ENCODE measurements around the gene SIL1.
"Not testable (repeated sequence)": the region's sequence is repeated elsewhere in the genome, so short reads cannot be mapped to it uniquely, and the experiment has no call there.

The SIL1 gene

GRCh38 chr5:138926257-138926656 lies 271.9 kb downstream of the SIL1 start:
- Histone ChIP-seq H3K36me3 (ENCODE audit: insufficient read depth, low read length) (peaks cover 66% of the 10 kb centered on the region), H3K27me3 (ENCODE audit: insufficient read depth, low read length) (no peaks in the 10 kb centered on the region), H3K4me1 (ENCODE audit: insufficient read depth, low read length) (no peaks in the 10 kb centered on the region), H2AFZ (ENCODE audit: low read depth, low read length) (no peak overlapping the region), H3K4me3 (ENCODE audit: low read length) (no peak overlapping the region), H3K9me3 (ENCODE audit: low read length) (no peaks in the 10 kb centered on the region)

- peaks cover 58% of the 10 kb centered on the region for H3K36me3 ChIP-seq (ENCODE audit: insufficient read depth, low read length)
- H3K4me3 ChIP-seq (ENCODE audit: low read length), result no peak overlapping the region
- H3K4me1 ChIP-seq (ENCODE audit: insufficient read depth, low read length), result no peaks in the 10 kb centered on the region
- H3K9me3 ChIP-seq (ENCODE audit: low read length), result no peaks in the 10 kb centered on the region
- H3K27me3 ChIP-seq (ENCODE audit: insufficient read depth, low read length), result no peaks in the 10 kb centered on the region
- H2AFZ ChIP-seq (ENCODE audit: low read depth, low read length), result no peak overlapping the region
These were observed 273.0 kb downstream of the SIL1 start for GRCh38 chr5:138925090-138925635.

- H3K36me3 ChIP-seq (ENCODE audit: insufficient read depth, low read length), result peaks cover 43% of the 10 kb centered on the region
- H3K4me3 ChIP-seq (ENCODE audit: low read length), result no peak overlapping the region
- H2AFZ ChIP-seq (ENCODE audit: low read depth, low read length), result no peak overlapping the region
- peaks cover 10% of the 10 kb centered on the region for H3K4me1 ChIP-seq (ENCODE audit: insufficient read depth, low read length)
- H3K27me3 ChIP-seq (ENCODE audit: insufficient read depth, low read length), result no peaks in the 10 kb centered on the region
- no peaks in the 10 kb centered on the region for H3K9me3 ChIP-seq (ENCODE audit: low read length)
These were observed 275.7 kb downstream of the SIL1 start for GRCh38 chr5:138922494-138922893.

- H3K4me1 ChIP-seq (ENCODE audit: insufficient read depth, low read length); H3K27me3 ChIP-seq (ENCODE audit: insufficient read depth, low read length); H3K9me3 ChIP-seq (ENCODE audit: low read length); H3K4me3 ChIP-seq (ENCODE audit: low read length); H2AFZ ChIP-seq (ENCODE audit: low read depth, low read length): not testable (repeated sequence)
- peaks cover 35% of the 10 kb centered on the region for H3K36me3 ChIP-seq (ENCODE audit: insufficient read depth, low read length)
These were observed 276.8 kb downstream of the SIL1 start for GRCh38 chr5:138921362-138921761.

GRCh38 chr5:138920181-138920580 lies 278.0 kb downstream of the SIL1 start:
- no peaks in the 10 kb centered on the region for H3K27me3 ChIP-seq (ENCODE audit: insufficient read depth, low read length)
- H3K36me3 ChIP-seq (ENCODE audit: insufficient read depth, low read length), result peaks cover 31% of the 10 kb centered on the region
- H3K9me3 ChIP-seq (ENCODE audit: low read length), result no peaks in the 10 kb centered on the region
- no peak overlapping the region for H2AFZ ChIP-seq (ENCODE audit: low read depth, low read length)
- peaks cover 10% of the 10 kb centered on the region for H3K4me1 ChIP-seq (ENCODE audit: insufficient read depth, low read length)
- no peak overlapping the region for H3K4me3 ChIP-seq (ENCODE audit: low read length)

- H3K36me3 ChIP-seq (ENCODE audit: insufficient read depth, low read length), result peaks cover 27% of the 10 kb centered on the region
- no peaks in the 10 kb centered on the region for H3K9me3 ChIP-seq (ENCODE audit: low read length)
- peaks cover 10% of the 10 kb centered on the region for H3K4me1 ChIP-seq (ENCODE audit: insufficient read depth, low read length)
- H2AFZ ChIP-seq (ENCODE audit: low read depth, low read length), result no peak overlapping the region
- no peak overlapping the region for H3K4me3 ChIP-seq (ENCODE audit: low read length)
- no peaks in the 10 kb centered on the region for H3K27me3 ChIP-seq (ENCODE audit: insufficient read depth, low read length)
These were observed 279.5 kb downstream of the SIL1 start for GRCh38 chr5:138918686-138919085.

GRCh38 chr5:138914338-138914737 lies 283.8 kb downstream of the SIL1 start:
- Histone ChIP-seq H3K9me3 (ENCODE audit: low read length) (no peaks in the 10 kb centered on the region), H3K4me3 (ENCODE audit: low read length) (no peak overlapping the region), H2AFZ (ENCODE audit: low read depth, low read length) (no peak overlapping the region), H3K4me1 (ENCODE audit: insufficient read depth, low read length) (peaks cover 8% of the 10 kb centered on the region), H3K36me3 (ENCODE audit: insufficient read depth, low read length) (peaks cover 35% of the 10 kb centered on the region), H3K27me3 (ENCODE audit: insufficient read depth, low read length) (no peaks in the 10 kb centered on the region)

GRCh38 chr5:138913773-138914172 lies 284.4 kb downstream of the SIL1 start:
- H3K36me3 ChIP-seq (ENCODE audit: insufficient read depth, low read length), result peaks cover 36% of the 10 kb centered on the region
- H3K4me3 ChIP-seq (ENCODE audit: low read length), result no peak overlapping the region
- no peaks in the 10 kb centered on the region for H3K9me3 ChIP-seq (ENCODE audit: low read length)
- peaks cover 3% of the 10 kb centered on the region for H3K4me1 ChIP-seq (ENCODE audit: insufficient read depth, low read length)
- no peak overlapping the region for H2AFZ ChIP-seq (ENCODE audit: low read depth, low read length)
- no peaks in the 10 kb centered on the region for H3K27me3 ChIP-seq (ENCODE audit: insufficient read depth, low read length)

- Histone ChIP-seq H3K27me3 (ENCODE audit: insufficient read depth, low read length) (no peaks in the 10 kb centered on the region), H3K4me3 (ENCODE audit: low read length) (no peak overlapping the region), H3K9me3 (ENCODE audit: low read length) (no peaks in the 10 kb centered on the region), H3K4me1 (ENCODE audit: insufficient read depth, low read length) (no peaks in the 10 kb centered on the region), H3K36me3 (ENCODE audit: insufficient read depth, low read length) (peaks cover 38% of the 10 kb centered on the region), H2AFZ (ENCODE audit: low read depth, low read length) (no peak overlapping the region)
These were observed 286.1 kb downstream of the SIL1 start for GRCh38 chr5:138912093-138912492.

- H2AFZ ChIP-seq (ENCODE audit: low read depth, low read length), result no peak overlapping the region
- no peak overlapping the region for H3K4me3 ChIP-seq (ENCODE audit: low read length)
- H3K27me3 ChIP-seq (ENCODE audit: insufficient read depth, low read length), result no peaks in the 10 kb centered on the region
- H3K36me3 ChIP-seq (ENCODE audit: insufficient read depth, low read length), result peaks cover 40% of the 10 kb centered on the region
- no peaks in the 10 kb centered on the region for H3K9me3 ChIP-seq (ENCODE audit: low read length)
- H3K4me1 ChIP-seq (ENCODE audit: insufficient read depth, low read length), result no peaks in the 10 kb centered on the region
These were observed 286.7 kb downstream of the SIL1 start for GRCh38 chr5:138911441-138911840.

- no peaks in the 10 kb centered on the region for H3K27me3 ChIP-seq (ENCODE audit: insufficient read depth, low read length)
- peaks cover 45% of the 10 kb centered on the region for H3K36me3 ChIP-seq (ENCODE audit: insufficient read depth, low read length)
- no peaks in the 10 kb centered on the region for H3K9me3 ChIP-seq (ENCODE audit: low read length)
- no peak overlapping the region for H3K4me3 ChIP-seq (ENCODE audit: low read length)
- no peaks in the 10 kb centered on the region for H3K4me1 ChIP-seq (ENCODE audit: insufficient read depth, low read length)
- H2AFZ ChIP-seq (ENCODE audit: low read depth, low read length), result no peak overlapping the region
These were observed 287.5 kb downstream of the SIL1 start for GRCh38 chr5:138910546-138911185.

GRCh38 chr5:138909734-138910133 lies 288.4 kb downstream of the SIL1 start:
- Histone ChIP-seq H2AFZ (ENCODE audit: low read depth, low read length) (no peak overlapping the region), H3K36me3 (ENCODE audit: insufficient read depth, low read length) (peaks cover 46% of the 10 kb centered on the region), H3K9me3 (ENCODE audit: low read length) (no peaks in the 10 kb centered on the region), H3K4me1 (ENCODE audit: insufficient read depth, low read length) (no peaks in the 10 kb centered on the region), H3K27me3 (ENCODE audit: insufficient read depth, low read length) (no peaks in the 10 kb centered on the region), H3K4me3 (ENCODE audit: low read length) (no peak overlapping the region)

GRCh38 chr5:138905541-138905940 lies 292.6 kb downstream of the SIL1 start:
- Histone ChIP-seq H3K4me3 (ENCODE audit: low read length) (no peak overlapping the region), H3K27me3 (ENCODE audit: insufficient read depth, low read length) (no peaks in the 10 kb centered on the region), H3K4me1 (ENCODE audit: insufficient read depth, low read length) (peaks cover 11% of the 10 kb centered on the region), H3K36me3 (ENCODE audit: insufficient read depth, low read length) (peaks cover 60% of the 10 kb centered on the region), H2AFZ (ENCODE audit: low read depth, low read length) (no peak overlapping the region), H3K9me3 (ENCODE audit: low read length) (no peaks in the 10 kb centered on the region)
